Midbrain (tissue), 1 donor: Measurements from ENCODE around the gene SYT1.
A peak's percentile ranks its signal among the peaks of the same experiment; 100 is the strongest.

Experiments
- DNase-seq: peaks from one replicate; lab custom pipeline; 2025; lab: John Stamatoyannopoulos, UW

SYT1 gene

GRCh38 chr12:78891646-78892353 lies 27.2 kb downstream of the SYT1 start:
- DNase-seq = no peak

GRCh38 chr12:78898416-78898815 lies 33.8 kb downstream of the SYT1 start:
- DNase-seq = peak; percentile 17

- no peak for DNase-seq
Measured at GRCh38 chr12:78914859-78915331, 50.3 kb downstream of the SYT1 start.

- no peak for DNase-seq
Measured at GRCh38 chr12:78916845-78917480, 52.4 kb downstream of the SYT1 start.

GRCh38 chr12:78917513-78917912 lies 52.9 kb downstream of the SYT1 start:
- no peak for DNase-seq

GRCh38 chr12:78918268-78918667 lies 53.7 kb downstream of the SYT1 start:
- no peak for DNase-seq

GRCh38 chr12:78928200-78929074 lies 63.9 kb downstream of the SYT1 start:
- DNase-seq = no peak

- no peak for DNase-seq
Measured at GRCh38 chr12:78929075-78929418, 64.5 kb downstream of the SYT1 start.

GRCh38 chr12:78931466-78931990 lies 67.0 kb downstream of the SYT1 start:
- peak; percentile 5 for DNase-seq

- no peak for DNase-seq
Measured at GRCh38 chr12:78933014-78933413, 68.4 kb downstream of the SYT1 start.

- DNase-seq = no peak
Measured at GRCh38 chr12:78938341-78939084, 73.9 kb downstream of the SYT1 start.

- DNase-seq = no peak
Measured at GRCh38 chr12:78949532-78949931, 85.0 kb downstream of the SYT1 start.

GRCh38 chr12:78951803-78952551 lies 87.4 kb downstream of the SYT1 start:
- DNase-seq = no peak

GRCh38 chr12:78952552-78952929 lies 88.0 kb downstream of the SYT1 start:
- no peak for DNase-seq

GRCh38 chr12:78958941-78959340 lies 94.4 kb downstream of the SYT1 start:
- no peak for DNase-seq

GRCh38 chr12:78959556-78959955 lies 95.0 kb downstream of the SYT1 start:
- no peak for DNase-seq

GRCh38 chr12:78961171-78961570 lies 96.6 kb downstream of the SYT1 start:
- no peak for DNase-seq

GRCh38 chr12:78963439-78964227 lies 99.1 kb downstream of the SYT1 start:
- no peak for DNase-seq

GRCh38 chr12:78964521-78964920 lies 99.9 kb downstream of the SYT1 start:
- DNase-seq = no peak

GRCh38 chr12:78966062-78966461 lies 101.5 kb downstream of the SYT1 start:
- DNase-seq = no peak
